H1 (cell line): ENCODE data around the gene GALNT13. TPM values are rescaled to one million over a fixed set of nuclear protein-coding genes. Genes with fewer than 3 reads are reported as not detected.

Experiments
- CTCF ChIA-PET: fragments of 300-600 bp; sonication (Branson Sonifier 250); formaldehyde crosslinking; loops from one replicate; lab custom pipeline; 2021; ENCODE audit not compliant: partially characterized antibody; lab: Charles Lee
- POLR2A ChIA-PET: fragments of 300-600 bp; sonication (Branson Sonifier 250); formaldehyde crosslinking; loops from one replicate; lab custom pipeline; 2021; ENCODE audit warnings: inconsistent platforms; ENCODE audit not compliant: partially characterized antibody; lab: Charles Lee
- DNase-seq, 2 experiments: peaks; one replicate each; pipeline versions ENCODE4 v3.0.0 to v3.0.0-alpha.2; 2010 to 2022; ENCODE audit warnings: low spot score in 2 of 2, low read depth in 1 of 2, mixed read lengths in 1 of 2
- FAIRE-seq: peaks from 2 replicates; lab custom pipeline; 2011; peaks lifted over from hg19 to GRCh38; lab: Jason Lieb, UNC
- H2AFZ ChIP-seq: 2 replicates; pipeline ENCODE4 v1.8.1; 2012; ENCODE audit warnings: low read length, inconsistent platforms
- H2AK5ac ChIP-seq: 2 replicates; pipeline ENCODE4 v1.6.1; 2013; ENCODE audit warnings: low read depth, low read length
- H2BK120ac ChIP-seq: replicated peaks from 2 replicates; pipeline ENCODE3; 2013; ENCODE audit warnings: low read depth, low read length, inconsistent platforms
- H2BK12ac ChIP-seq: 2 replicates; pipeline ENCODE4 v1.6.1; 2013; ENCODE audit warnings: low read depth, low read length
- H2BK15ac ChIP-seq: 2 replicates; pipeline ENCODE4 v1.6.1; 2013; ENCODE audit warnings: low read length
- H2BK20ac ChIP-seq: 2 replicates; pipeline ENCODE4 v1.6.1; 2013; ENCODE audit warnings: low read length
- H2BK5ac ChIP-seq: 2 replicates; pipeline ENCODE4 v1.6.1; 2013; ENCODE audit warnings: low read depth, low read length
- H3K14ac ChIP-seq: 2 replicates; pipeline ENCODE4 v1.6.1; 2013; ENCODE audit warnings: inconsistent platforms; ENCODE audit not compliant: insufficient read length
- H3K18ac ChIP-seq: 2 replicates; pipeline ENCODE4 v1.6.1; 2013; ENCODE audit warnings: low read length; ENCODE audit errors: extremely low read depth
- H3K23ac ChIP-seq: 2 replicates; pipeline ENCODE4 v1.6.1; 2013; ENCODE audit warnings: inconsistent platforms; ENCODE audit not compliant: insufficient read length
- H3K23me2 ChIP-seq: 2 replicates; pipeline ENCODE4 v1.6.1; 2013; ENCODE audit warnings: low read depth, low read length
- H3K27ac ChIP-seq: 2 replicates; pipeline ENCODE4 v1.6.1; 2011; ENCODE audit warnings: low read depth, low read length, inconsistent platforms
- H3K27me3 ChIP-seq, 4 experiments: replicated peaks in 1 of 4; 1 replicate in 1 of 4; 2 replicates in 3 of 4; pipeline versions ENCODE4 v1.6.1 to v1.8.1; 2011 to 2013; ENCODE audit warnings: low read length in 3 of 4, mild to moderate bottlenecking in 3 of 4, inconsistent platforms in 2 of 4, mixed read lengths in 2 of 4, moderate library complexity in 1 of 4; ENCODE audit not compliant: control insufficient read depth in 3 of 4, insufficient read depth in 3 of 4; ENCODE audit errors: extremely low read depth in 1 of 4
- H3K36me3 ChIP-seq, 4 experiments: 2 replicates each; pipeline versions ENCODE4 v1.6.1 to v1.8.1; 2011 to 2013; ENCODE audit warnings: mild to moderate bottlenecking in 4 of 4, low read length in 3 of 4, moderate library complexity in 2 of 4, control low read depth in 1 of 4, inconsistent platforms in 1 of 4; ENCODE audit not compliant: insufficient read depth in 4 of 4, control insufficient read depth in 2 of 4
- H3K4ac ChIP-seq: replicated peaks from 2 replicates; pipeline ENCODE3; 2013; ENCODE audit warnings: low read length, low read depth, mixed read lengths, inconsistent platforms; ENCODE audit not compliant: insufficient read length
- H3K4me1 ChIP-seq, 4 experiments: replicated peaks in 1 of 4; 1 replicate in 1 of 4; 2 replicates in 3 of 4; pipeline versions ENCODE4 v1.6.1 to v1.8.1; 2011 to 2013; ENCODE audit warnings: low read length in 3 of 4, inconsistent platforms in 2 of 4, mixed read lengths in 1 of 4; ENCODE audit not compliant: insufficient read depth in 4 of 4, control insufficient read depth in 3 of 4
- H3K4me2 ChIP-seq, 2 experiments: 2 replicates each; pipeline versions ENCODE4 v1.6.1 to v1.8.1; 2011 to 2013; ENCODE audit warnings: low read depth in 2 of 2, low read length in 2 of 2, control low read depth in 1 of 2, inconsistent platforms in 1 of 2, mild to moderate bottlenecking in 1 of 2; ENCODE audit not compliant: insufficient read depth in 1 of 2
- H3K4me3 ChIP-seq, 4 experiments: fragments of 200-600, 300-600 bp in 1 of 4; sonication (generic), shearing (Covaris generic), sonication (Bioruptor Twin) in 1 of 4; 2 replicates each; pipeline versions ENCODE4 v1.5.1 to v1.8.1; 2011 to 2016; ENCODE audit warnings: low read length in 4 of 4, low read depth in 3 of 4, control low read depth in 2 of 4, inconsistent platforms in 2 of 4, mild to moderate bottlenecking in 2 of 4, mixed read lengths in 1 of 4, moderate library complexity in 1 of 4; ENCODE audit not compliant: insufficient read depth in 2 of 4; ENCODE audit errors: extremely low read depth in 1 of 4
- H3K56ac ChIP-seq: replicated peaks from 2 replicates; pipeline ENCODE3; 2013; ENCODE audit warnings: low read depth, mild to moderate bottlenecking, mixed read lengths, low read length, inconsistent platforms; ENCODE audit not compliant: insufficient read length
- H3K79me1 ChIP-seq: 2 replicates; pipeline ENCODE4 v1.6.1; 2013; ENCODE audit warnings: low read depth, low read length, control low read depth
- H3K79me2 ChIP-seq, 2 experiments: 2 replicates each; pipeline versions ENCODE4 v1.6.1 to v1.8.1; 2012 to 2013; ENCODE audit warnings: low read length in 2 of 2, mild to moderate bottlenecking in 2 of 2, inconsistent platforms in 1 of 2; ENCODE audit not compliant: insufficient read depth in 2 of 2, control insufficient read depth in 1 of 2
- H3K9ac ChIP-seq, 4 experiments: replicated peaks in 1 of 4; 1 replicate in 1 of 4; 2 replicates in 3 of 4; pipeline versions ENCODE4 v1.6.1 to v1.8.1; 2011 to 2013; ENCODE audit warnings: low read depth in 3 of 4, low read length in 3 of 4, control low read depth in 2 of 4, mild to moderate bottlenecking in 2 of 4, moderate library complexity in 2 of 4, inconsistent platforms in 1 of 4; ENCODE audit errors: extremely low read depth in 1 of 4
- H3K9me3 ChIP-seq, 2 experiments: 2 replicates each; pipeline versions ENCODE4 v1.6.1 to v1.8.1; 2012 to 2013; ENCODE audit warnings: mild to moderate bottlenecking in 2 of 2, moderate library complexity in 2 of 2, control low read depth in 1 of 2, inconsistent platforms in 1 of 2, low read depth in 1 of 2, low read length in 1 of 2, mixed read lengths in 1 of 2; ENCODE audit not compliant: insufficient read depth in 2 of 2
- H4K20me1 ChIP-seq, 2 experiments: replicated peaks in 1 of 2; 2 replicates each; pipeline versions ENCODE3 to v1.8.1; 2011 to 2013; ENCODE audit warnings: inconsistent platforms in 2 of 2, low read length in 2 of 2, mild to moderate bottlenecking in 1 of 2; ENCODE audit not compliant: insufficient read depth in 2 of 2, control insufficient read depth in 1 of 2
- H4K5ac ChIP-seq: 2 replicates; pipeline ENCODE4 v1.6.1; 2013; ENCODE audit warnings: low read length, low read depth, mixed read lengths, inconsistent platforms; ENCODE audit not compliant: insufficient read length
- H4K8ac ChIP-seq: 2 replicates; pipeline ENCODE4 v1.8.0; 2013; ENCODE audit warnings: mild to moderate bottlenecking, moderate library complexity, low read length, inconsistent platforms; ENCODE audit not compliant: insufficient read depth; ENCODE audit errors: extremely low read depth
- H4K91ac ChIP-seq: replicated peaks from 2 replicates; pipeline ENCODE3; 2013; ENCODE audit warnings: low read length, mixed read lengths, inconsistent platforms; ENCODE audit not compliant: insufficient read length
- EZH2 ChIP-seq: fragments of 200-600 bp; sonication (generic); IDR thresholded peaks from 2 replicates; pipeline ENCODE4 v1.7.1; 2012; ENCODE audit warnings: low read depth, mild to moderate bottlenecking, moderate library complexity, low read length, inconsistent platforms; ENCODE audit not compliant: severe bottlenecking
- GABPA ChIP-seq: IDR thresholded peaks from 2 replicates; pipeline ENCODE4 v1.6.1; 2011; ENCODE audit warnings: mild to moderate bottlenecking, low read length, moderate library complexity, borderline replicate concordance; ENCODE audit not compliant: insufficient read depth
- MAFK ChIP-seq: IDR thresholded peaks from 2 replicates; pipeline ENCODE4 v1.6.1; 2012; ENCODE audit warnings: low read depth, mild to moderate bottlenecking, improper control_type of control experiment, low read length
- POLR2AphosphoS5 ChIP-seq: IDR thresholded peaks from 2 replicates; pipeline ENCODE4 v1.6.1; 2011; ENCODE audit warnings: low read depth, low read length
- TEAD4 ChIP-seq: IDR thresholded peaks from 2 replicates; pipeline ENCODE4 v1.6.1; 2012; ENCODE audit warnings: low read depth, low read length, inconsistent platforms, mixed read lengths
- WGBS, 2 experiments: shearing (Covaris generic) in 1 of 2; methylation state at CpG; one replicate each; pipeline versions ENCODE4 v1.1.6 to v1.1.7; 2013 to 2015; ENCODE audit warnings: low lambda C conversion rate in 2 of 2, mixed read lengths in 2 of 2, inconsistent platforms in 1 of 2, low coverage in 1 of 2, missing lambda C conversion rate in 1 of 2; ENCODE audit not compliant: insufficient replicate concordance in 2 of 2, insufficient coverage in 1 of 2, insufficient read length in 1 of 2; ENCODE audit errors: extremely low coverage in 1 of 2, missing lambda C conversion rate in 1 of 2; 5-methylcytosine and 5-hydroxymethylcytosine counted together
- polyA plus RNA-seq, 7 experiments: library from polyadenylated mRNA; depleted of rRNA in 3 of 7; stranded (reverse) in 5 of 7; unstranded in 2 of 7; fragments of >200 nt in 5 of 7; fragments of 200-250 nt in 2 of 7; gene quantifications; 1 replicate in 5 of 7; 2 replicates in 1 of 7; 4 replicates in 1 of 7; pipeline versions ENCODE4 v1.2.1 to v1.2.3, GENCODE V29; 2011 to 2013; ENCODE audit warnings: missing spikeins in 2 of 7, mixed read lengths in 2 of 7
- total RNA-seq: library from RNA; stranded (reverse); fragmentation: NEBNext Ultra II Directional; extraction: Animal tissue kit (Norgen Biotek cat#: 25700); gene quantifications from 2 replicates; pipeline ENCODE4 v1.2.1, GENCODE V29; 2021

GALNT13 gene
- total and polyA plus RNA-seq, 2 of the 8 experiments (the other 6 are each of a cell fraction or from before 2014, with no cell fraction given) = 3.2 to 9.6 TPM

GRCh38 chr2:154329510-154329909, 457.8 kb downstream of the GALNT13 start:
- Histone ChIP-seq H3K9ac (no peak overlapping the region), H4K91ac (no peak overlapping the region), H3K4me1 (peaks cover 0 to 2% (median 0%) of the 10 kb centered on the region in 4 experiments; a peak in 2 of 7 replicates), H3K4ac (no peak overlapping the region), H3K9me3 (no peaks in the 10 kb centered on the region), H3K23ac (no peak overlapping the region), H3K27me3 (no peaks in the 10 kb centered on the region), H4K8ac (no peak overlapping the region), H2BK5ac (no peak overlapping the region), H3K14ac (no peak overlapping the region), H3K4me3 (no peak overlapping the region), H2AFZ (no peak overlapping the region), H3K79me1 (no peaks in the 10 kb centered on the region), H3K4me2 (no peak overlapping the region), H4K20me1 (no peaks in the 10 kb centered on the region), H3K36me3 (no peaks in the 10 kb centered on the region; a peak in 1 of 8 replicates), H2BK15ac (no peak overlapping the region), H2BK20ac (no peak overlapping the region), H4K5ac (no peak overlapping the region), H3K79me2 (no peaks in the 10 kb centered on the region), H3K27ac (no peak overlapping the region), H2BK120ac (no peak overlapping the region), H3K23me2 (no peaks in the 10 kb centered on the region), H2BK12ac (no peak overlapping the region), H3K56ac (no peak overlapping the region), H2AK5ac (no peak overlapping the region), H3K18ac (no peak overlapping the region)
- TF ChIP-seq EZH2 (no peak), POLR2AphosphoS5 (no peak), MAFK (no peak), GABPA (no peak), TEAD4 (no peak)
- DNase-seq (no peak), FAIRE-seq (no peak)
- CTCF ChIA-PET = no interaction called here
- 86% methylated on average over 1 of the region's 1 CpG; no CpG with 5 or more reads in 1 of the 2 experiments for WGBS, 2 experiments
- POLR2A ChIA-PET = no interaction called here
